ENCODE results near the gene SETD6. TPM values are rescaled to one million over a fixed set of nuclear protein-coding genes. Genes with fewer than 3 reads are reported as not detected.

Gene SETD6
- total RNA-seq, 4 donors from 2014 or later: 37.3 to 59.2 (median 44.4) TPM

- 88 to 93% methylated on average over 2 to 5 of the region's 5 CpGs for WGBS, 2 donors
- Histone ChIP-seq H3K27me3 (no peaks in the 10 kb centered on the region), H3K4me1 (no peaks in the 10 kb centered on the region), H3K9me3 (no peaks in the 10 kb centered on the region), H3K36me3 (no peaks in the 10 kb centered on the region), H3K27ac (no peak overlapping the region), H3K4me3 (replicated peaks in 1 of 3) (no peak overlapping the region)
- intact Hi-C loops (cut with DNase I): no loop called here
- DNase-seq: no peak
- TF ChIP-seq POLR2A (IDR thresholded peaks at IDR 0.05): no peak
- TF ChIP-seq CTCF (IDR thresholded peaks at IDR 0.05): no peak
These were observed 6.6 kb upstream of the SETD6 start for GRCh38 chr16:58508671-58509251.

GRCh38 chr16:58509256-58510096 lies 5.8 kb upstream of the SETD6 start:
- Histone ChIP-seq H3K36me3 (no peaks in the 10 kb centered on the region), H3K27me3 (no peaks in the 10 kb centered on the region), H3K4me1 (no peaks in the 10 kb centered on the region), H3K27ac (no peak overlapping the region), H3K4me3 (replicated peaks in 1 of 3) (no peak overlapping the region), H3K9me3 (no peaks in the 10 kb centered on the region)
- WGBS, 2 donors: 91 to 95% methylated on average over 3 to 5 of the region's 9 CpGs
- intact Hi-C loops (cut with DNase I): loop anchor here (5.0 to 10.0 kb wide), 2 partner anchors 148 to 245 kb away; no protein-coding TSS in a partner anchor
- no peak for DNase-seq
- TF ChIP-seq POLR2A (IDR thresholded peaks at IDR 0.05): no peak
- no peak for TF ChIP-seq CTCF (IDR thresholded peaks at IDR 0.05)

- H3K4me1 ChIP-seq: peaks cover 0 to 3% of the 10 kb centered on the region in 2 donors
- 88 to 89% methylated on average over 17 to 18 of the region's 18 CpGs for WGBS, 2 donors
These were observed 5.1 kb upstream of the SETD6 start for GRCh38 chr16:58510097-58510775.

GRCh38 chr16:58510776-58511628 lies 4.3 kb upstream of the SETD6 start:
- intact Hi-C loops (cut with DNase I): loop anchor here (5.0 to 10.0 kb wide), 2 partner anchors 146 to 244 kb away; no protein-coding TSS in a partner anchor
- no peaks in the 10 kb centered on the region for H3K9me3 ChIP-seq
- DNase-seq: no peak
- H3K27ac ChIP-seq: no peak overlapping the region
- no peaks in the 10 kb centered on the region for H3K36me3 ChIP-seq
- peaks cover 0 to 3% of the 10 kb centered on the region in 2 donors for H3K4me1 ChIP-seq
- WGBS, 2 donors: 87 to 88% methylated on average over 26 to 28 of the region's 30 CpGs
- no peaks in the 10 kb centered on the region for H3K27me3 ChIP-seq
- TF ChIP-seq POLR2A (IDR thresholded peaks at IDR 0.05) (no peak), CTCF (IDR thresholded peaks at IDR 0.05) (no peak)
- no peak overlapping the region for H3K4me3 ChIP-seq (replicated peaks in 1 of 3)

More at GRCh38 chr16:58510097-58510775, 5.1 kb upstream of the SETD6 start:
- H3K4me3 ChIP-seq (replicated peaks in 1 of 3): no peak overlapping the region
- intact Hi-C loops (cut with DNase I): loop anchor here (5.0 to 10.0 kb wide), 2 partner anchors 147 to 245 kb away; no protein-coding TSS in a partner anchor
- TF ChIP-seq POLR2A (IDR thresholded peaks at IDR 0.05) (no peak), CTCF (IDR thresholded peaks at IDR 0.05) (no peak)
- no peak for DNase-seq
- H3K9me3 ChIP-seq: no peaks in the 10 kb centered on the region
- no peaks in the 10 kb centered on the region for H3K27me3 ChIP-seq
- no peaks in the 10 kb centered on the region for H3K36me3 ChIP-seq
- H3K27ac ChIP-seq: no peak overlapping the region

Measured in thyroid gland (tissue), 4 donors.